GM21825 (cell line): ENCODE results near the gene PPP2R5B.

ENCODE experiments used
- ATAC-seq: cut with Tn5 transposase; IDR thresholded peaks from one replicate; pipeline ENCODE4 v1.9.1; 2021; ENCODE audit warnings: mild to moderate bottlenecking, moderate library complexity; ENCODE audit not compliant: unreplicated experiment

The PPP2R5B gene

GRCh38 chr11:64888729-64889511, 35.6 kb upstream of the PPP2R5B start:
- no peak for ATAC-seq

- no peak for ATAC-seq
Measured at GRCh38 chr11:64890522-64890939, 34.0 kb upstream of the PPP2R5B start.

- no peak for ATAC-seq
Measured at GRCh38 chr11:64891215-64891848, 33.2 kb upstream of the PPP2R5B start.

GRCh38 chr11:64891880-64892279, 32.6 kb upstream of the PPP2R5B start:
- no peak for ATAC-seq

GRCh38 chr11:64892411-64892831, 32.1 kb upstream of the PPP2R5B start:
- no peak for ATAC-seq

- ATAC-seq: no peak
Measured at GRCh38 chr11:64892838-64893193, 31.7 kb upstream of the PPP2R5B start.

- no peak for ATAC-seq
Measured at GRCh38 chr11:64893194-64894069, 31.1 kb upstream of the PPP2R5B start.

GRCh38 chr11:64894070-64894811, 30.2 kb upstream of the PPP2R5B start:
- peak; percentile 61 for ATAC-seq

- no peak for ATAC-seq
Measured at GRCh38 chr11:64894812-64895452, 29.6 kb upstream of the PPP2R5B start.

- no peak for ATAC-seq
Measured at GRCh38 chr11:64896448-64897022, 28.0 kb upstream of the PPP2R5B start.

GRCh38 chr11:64897381-64898075, 27.0 kb upstream of the PPP2R5B start:
- no peak for ATAC-seq

- ATAC-seq: no peak
Measured at GRCh38 chr11:64898076-64898445, 26.4 kb upstream of the PPP2R5B start.

GRCh38 chr11:64898541-64898940, 25.9 kb upstream of the PPP2R5B start:
- ATAC-seq: no peak

- ATAC-seq: no peak
Measured at GRCh38 chr11:64900263-64900678, 24.2 kb upstream of the PPP2R5B start.

GRCh38 chr11:64900774-64901173, 23.7 kb upstream of the PPP2R5B start:
- no peak for ATAC-seq

- no peak for ATAC-seq
Measured at GRCh38 chr11:64902102-64902900, 22.2 kb upstream of the PPP2R5B start.

GRCh38 chr11:64903291-64903833, 21.1 kb upstream of the PPP2R5B start:
- no peak for ATAC-seq
